Spinal cord (tissue), 10 donors: ENCODE data around the gene MED23. TPM values are rescaled to one million over a fixed set of nuclear protein-coding genes. Genes with fewer than 3 reads are reported as not detected.

ENCODE experiments used
- DNase-seq, 6 donors: peaks; one replicate each; pipeline versions ENCODE4 v3.0.0 to v3.0.0-alpha.2; 2013 to 2015; ENCODE audit warnings: low spot score in 6 of 6, low read depth in 4 of 6
- H3K27ac ChIP-seq: one replicate; pipeline ENCODE4 v1.5.1; 2013; ENCODE audit warnings: low read depth, low read length, control low read depth
- H3K27me3 ChIP-seq: one replicate; pipeline ENCODE4 v1.6.1; 2013; ENCODE audit warnings: low read length; ENCODE audit not compliant: control insufficient read depth, insufficient read depth
- H3K36me3 ChIP-seq: one replicate; pipeline ENCODE4 v1.6.1; 2013; ENCODE audit warnings: low read length; ENCODE audit not compliant: control insufficient read depth, insufficient read depth
- H3K4me1 ChIP-seq: one replicate; pipeline ENCODE4 v1.6.1; 2013; ENCODE audit warnings: low read length; ENCODE audit not compliant: control insufficient read depth, insufficient read depth
- H3K4me3 ChIP-seq: one replicate; pipeline ENCODE4 v1.5.1; 2013; ENCODE audit warnings: low read depth, low read length, control low read depth
- H3K9me3 ChIP-seq: one replicate; pipeline ENCODE4 v1.6.1; 2013; ENCODE audit warnings: low read length; ENCODE audit not compliant: control insufficient read depth, insufficient read depth
- WGBS: methylation state at CpG from one replicate; pipeline ENCODE4 v1.1.5; 2013; ENCODE audit warnings: missing lambda C conversion rate; ENCODE audit not compliant: insufficient coverage; 5-methylcytosine and 5-hydroxymethylcytosine counted together
- long read RNA-seq, 4 donors: transcript quantifications; one replicate each; lab custom pipeline, GENCODE V29; 2026
- polyA plus RNA-seq, 2 donors: library from polyadenylated mRNA; unstranded; fragments of 120-200 nt; gene quantifications; one replicate each; pipeline ENCODE4 v1.2.1, GENCODE V29; 2013; ENCODE audit not compliant: insufficient read length in 2 of 2
- total RNA-seq, 2 donors: library from RNA; depleted of rRNA in 1 of 2; stranded (reverse); fragments of 120-200 nt in 1 of 2; fragments of >200 nt in 1 of 2; gene quantifications; one replicate each; pipeline versions ENCODE4 v1.2.3 to v1.2.4, GENCODE V29; 2013 to 2014
- donor health status: healthy.

MED23 gene
- total RNA-seq (10 to 100 TPM; 40.4 to 55.1 TPM), polyA plus RNA-seq (10 to 100 TPM; 33.5 to 33.8 TPM)
- long read RNA-seq, donor 1, partial matches to known transcripts = 0 of 2 reads
- long read RNA-seq, donor 1, other reads (novel, unspliced or antisense) = 0 of 2 reads
- long read RNA-seq, donor 2 = 0 reads
- long read RNA-seq, donor 3 = 0 reads
- long read RNA-seq, donor 4 = 0 reads

DNA sequence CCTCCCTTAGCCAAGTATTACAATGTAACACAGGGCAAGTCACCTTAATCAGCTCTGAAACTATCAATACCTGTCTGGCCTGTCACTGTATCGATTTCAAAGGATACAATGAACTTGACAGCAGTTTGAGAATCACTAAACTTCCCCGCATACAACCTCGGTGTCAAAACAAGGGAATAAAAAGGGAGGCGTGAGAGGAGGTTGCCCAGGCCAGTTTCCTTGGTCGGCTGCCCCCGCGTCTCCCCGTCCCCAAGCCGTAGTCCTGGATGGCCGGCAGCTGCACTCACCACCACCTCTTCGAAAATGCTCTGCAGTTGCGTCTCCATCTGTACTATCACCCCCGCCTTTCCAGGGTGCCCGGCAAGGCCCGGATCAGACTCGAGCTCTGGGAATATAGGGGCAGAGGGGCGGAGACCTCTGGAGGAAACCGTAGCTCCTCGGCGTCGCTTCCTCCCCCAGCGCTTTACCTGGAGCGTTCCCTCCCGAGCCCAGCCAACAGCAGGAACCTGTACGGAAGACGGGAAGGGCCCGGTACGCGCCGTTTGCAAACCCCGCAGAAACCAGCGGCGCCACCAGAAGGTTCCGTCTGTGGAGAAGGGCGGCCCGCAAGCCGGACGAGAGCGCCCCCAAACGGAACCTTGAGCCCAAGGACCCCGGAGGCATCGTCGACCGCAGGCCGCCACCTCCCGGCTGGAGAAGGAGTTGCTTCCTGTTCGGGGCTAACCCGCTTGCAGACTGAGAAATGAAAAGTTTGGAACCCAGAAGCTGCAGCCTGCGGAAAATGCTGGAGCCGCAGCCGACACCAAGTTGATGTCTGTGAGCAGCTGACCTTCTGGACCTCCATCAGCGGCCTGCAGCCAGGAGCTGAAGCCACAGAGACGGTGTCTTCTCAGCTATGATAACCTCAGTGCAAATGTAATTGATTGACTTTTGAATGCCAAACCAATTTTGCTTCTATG lies at the start of gene MED23:
Gene MED23, minus strand, starts transcription at position 519 of the 959 bp plus-strand sequence. Its CDS starts 193 bp downstream, at position 326.
- Histone ChIP-seq H3K4me3 (peak within 1 kb of the TSS; percentile 97), H3K9me3 (no peaks in the 10 kb centered on the region), H3K4me1 (peaks cover 4% of the 10 kb centered on the region), H3K36me3 (peaks cover 3% of the 10 kb centered on the region), H3K27ac (peak within 1 kb of the TSS; percentile 78), H3K27me3 (peaks cover 2% of the 10 kb centered on the region)
- WGBS = 0% methylated on average over 50 of the region's 53 CpGs
- DNase-seq = peak; percentile 87 to 98 (median 90)

DNA sequence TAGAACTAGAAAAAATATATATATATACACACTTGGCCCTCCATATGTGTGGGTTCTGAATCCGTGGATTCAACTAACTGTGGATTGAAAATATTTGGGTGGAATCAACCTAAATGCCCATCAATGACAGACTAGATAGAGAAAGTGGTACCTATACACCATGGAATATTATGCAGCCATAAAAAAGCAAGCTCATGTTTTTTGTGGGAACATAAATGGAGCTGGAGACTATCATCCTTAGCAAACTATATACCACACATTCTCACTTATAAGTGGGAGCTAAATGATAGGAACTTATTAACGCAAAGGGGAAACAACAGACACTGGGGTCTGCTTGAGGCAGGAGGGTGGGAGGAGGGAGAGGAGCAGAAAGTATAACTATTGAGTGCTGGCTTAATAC lies 45.1 kb upstream of the MED23 start:
- Histone ChIP-seq H3K4me3 (no peak overlapping the region), H3K36me3 (no peaks in the 10 kb centered on the region), H3K9me3 (no peaks in the 10 kb centered on the region), H3K4me1 (no peaks in the 10 kb centered on the region), H3K27ac (no peak overlapping the region), H3K27me3 (no peaks in the 10 kb centered on the region)
- WGBS = no CpG with 5 or more reads among the region's 2 CpGs
- no peak for DNase-seq

GRCh38 chr6:131669891-131670290 lies 41.8 kb upstream of the MED23 start:
- DNase-seq = no peak
- Histone ChIP-seq H3K9me3 (no peaks in the 10 kb centered on the region), H3K27ac (no peak overlapping the region), H3K27me3 (no peaks in the 10 kb centered on the region), H3K4me3 (no peak overlapping the region), H3K4me1 (no peaks in the 10 kb centered on the region), H3K36me3 (no peaks in the 10 kb centered on the region)
- 78% methylated on average over 1 of the region's 1 CpG for WGBS

GRCh38 chr6:131663578-131664165 lies 35.6 kb upstream of the MED23 start:
- no peak for DNase-seq
- Histone ChIP-seq H3K4me1 (no peaks in the 10 kb centered on the region), H3K4me3 (no peak overlapping the region), H3K9me3 (no peaks in the 10 kb centered on the region), H3K36me3 (no peaks in the 10 kb centered on the region), H3K27ac (no peak overlapping the region), H3K27me3 (no peaks in the 10 kb centered on the region)
- no CpG with 5 or more reads among the region's 2 CpGs for WGBS

DNA sequence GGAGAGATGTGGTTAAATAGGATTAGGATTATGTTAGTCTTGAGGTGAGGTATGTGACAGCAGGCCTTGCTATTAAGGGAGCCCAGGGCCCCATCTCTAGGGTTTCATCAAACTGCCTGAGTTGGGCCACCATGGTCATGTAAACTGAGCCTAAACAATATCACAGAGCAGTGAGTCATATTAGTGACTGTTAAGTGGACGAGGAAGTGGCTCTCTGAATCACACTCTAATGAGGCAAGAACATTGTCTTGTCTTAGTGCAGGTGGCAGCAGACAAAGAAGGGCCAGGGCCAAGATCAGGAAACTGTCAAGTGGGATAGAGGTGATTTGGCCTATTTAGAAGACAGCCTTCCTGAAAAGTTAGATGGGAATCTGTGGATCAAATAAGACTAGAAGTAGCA lies 32.2 kb upstream of the MED23 start:
- H3K4me3 ChIP-seq = no peak overlapping the region
- H3K36me3 ChIP-seq = no peaks in the 10 kb centered on the region
- H3K27me3 ChIP-seq = no peaks in the 10 kb centered on the region
- H3K27ac ChIP-seq = no peak overlapping the region
- WGBS = 60% methylated on average over 1 of the region's 1 CpG
- H3K4me1 ChIP-seq = no peaks in the 10 kb centered on the region
- H3K9me3 ChIP-seq = no peaks in the 10 kb centered on the region
- DNase-seq = no peak

GRCh38 chr6:131658287-131658686 lies 30.2 kb upstream of the MED23 start:
- H3K36me3 ChIP-seq = no peaks in the 10 kb centered on the region
- H3K4me3 ChIP-seq = no peak overlapping the region
- no peaks in the 10 kb centered on the region for H3K9me3 ChIP-seq
- no CpG with 5 or more reads among the region's 3 CpGs for WGBS
- no peak for DNase-seq
- H3K27me3 ChIP-seq = no peaks in the 10 kb centered on the region
- no peak overlapping the region for H3K27ac ChIP-seq
- no peaks in the 10 kb centered on the region for H3K4me1 ChIP-seq

DNA sequence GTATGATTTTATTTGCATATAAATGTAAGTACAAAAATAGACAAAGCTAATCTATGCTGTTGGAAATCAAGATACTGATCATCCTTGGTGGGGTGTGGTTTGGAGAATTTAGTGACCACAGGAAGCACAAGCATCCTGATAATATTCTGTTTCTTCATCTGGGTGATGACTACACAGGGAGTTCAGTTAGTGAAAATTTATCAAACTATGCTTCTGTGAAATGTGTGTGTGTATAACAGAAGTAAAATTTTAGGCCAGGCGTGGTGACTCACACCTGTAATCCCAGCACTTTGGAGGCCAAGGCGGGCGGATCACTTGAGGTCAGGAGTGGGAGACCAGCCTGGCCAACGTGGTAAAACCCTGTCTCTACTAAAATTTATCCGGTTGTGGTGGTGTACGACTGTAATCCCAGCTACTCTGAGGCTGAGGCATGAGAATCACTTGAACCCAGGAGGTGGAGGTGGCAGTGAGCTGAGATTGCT lies 29.6 kb upstream of the MED23 start:
- Histone ChIP-seq H3K27me3 (no peaks in the 10 kb centered on the region), H3K27ac (no peak overlapping the region), H3K36me3 (no peaks in the 10 kb centered on the region), H3K4me1 (no peaks in the 10 kb centered on the region), H3K9me3 (no peaks in the 10 kb centered on the region), H3K4me3 (no peak overlapping the region)
- DNase-seq = no peak
- 93% methylated on average over 6 of the region's 6 CpGs for WGBS

- Histone ChIP-seq H3K4me3 (no peak overlapping the region), H3K27me3 (no peaks in the 10 kb centered on the region), H3K36me3 (no peaks in the 10 kb centered on the region), H3K27ac (no peak overlapping the region), H3K4me1 (no peaks in the 10 kb centered on the region), H3K9me3 (no peaks in the 10 kb centered on the region)
- WGBS = no CpG with 5 or more reads among the region's 2 CpGs
- DNase-seq = no peak
These were observed 29.2 kb upstream of the MED23 start for GRCh38 chr6:131657222-131657621.

DNA sequence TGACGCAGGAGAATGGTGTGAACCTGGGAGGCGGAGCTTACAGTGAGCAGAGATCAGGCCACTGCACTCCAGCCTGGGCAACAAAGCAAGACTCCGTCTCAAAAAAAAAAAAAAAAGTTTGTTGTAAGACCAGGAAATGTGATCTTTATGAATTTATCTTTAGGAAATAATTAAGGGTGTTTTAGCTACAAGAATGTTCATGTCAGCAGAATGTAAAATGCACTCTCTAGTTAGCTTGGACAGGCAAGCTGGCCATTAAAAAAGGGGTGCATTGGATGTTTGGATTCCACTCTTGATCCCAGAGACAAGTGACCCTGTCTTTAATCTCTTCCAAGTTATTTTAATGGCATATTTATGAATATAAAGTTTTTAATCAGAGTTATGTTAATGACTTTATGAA lies 28.6 kb upstream of the MED23 start:
- Histone ChIP-seq H3K4me1 (no peaks in the 10 kb centered on the region), H3K27ac (no peak overlapping the region), H3K4me3 (no peak overlapping the region), H3K27me3 (no peaks in the 10 kb centered on the region), H3K9me3 (no peaks in the 10 kb centered on the region), H3K36me3 (no peaks in the 10 kb centered on the region)
- WGBS = 100% methylated on average over 1 of the region's 3 CpGs
- DNase-seq = no peak
